ENCODE data around the gene HAGHL.
A peak's percentile ranks its signal among the peaks of the same experiment; 100 is the strongest.

The HAGHL gene

DNA sequence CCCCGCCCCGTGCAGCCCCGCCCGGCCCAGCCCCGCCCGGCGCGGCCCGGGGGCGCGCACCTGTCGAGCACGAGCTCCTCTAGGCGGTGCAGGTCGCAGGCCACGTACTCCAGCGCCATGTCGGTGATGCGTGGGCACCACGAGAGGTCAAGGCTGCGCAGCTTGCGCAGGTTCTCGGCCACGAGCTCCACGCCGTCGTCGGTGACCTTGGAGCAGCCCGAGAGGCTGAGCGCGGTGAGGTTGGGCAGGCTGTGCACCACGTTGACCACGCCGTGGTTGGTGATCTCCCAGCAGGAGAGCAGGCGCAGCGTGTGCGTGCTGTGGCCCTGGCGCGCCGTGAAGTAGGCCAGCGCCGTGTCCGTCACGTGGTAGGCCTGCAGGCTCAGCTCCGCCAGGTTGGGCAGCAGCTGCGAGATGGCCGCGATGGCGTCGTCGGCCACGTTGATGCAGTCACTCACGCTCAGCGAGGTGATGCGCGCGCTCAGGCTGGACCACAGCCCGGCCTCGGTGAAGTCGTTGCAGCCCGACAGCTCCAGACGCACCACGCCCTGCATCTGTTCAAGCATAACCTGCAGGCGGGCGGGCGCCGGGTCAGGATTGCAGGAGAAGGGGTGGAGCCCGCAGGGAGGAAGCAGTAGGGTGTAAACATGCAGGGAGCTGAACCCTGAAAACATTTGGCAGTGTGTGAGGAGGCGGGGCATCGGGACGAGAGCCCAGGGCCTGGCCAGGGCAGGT lies 31.4 kb upstream of the HAGHL start:
- H3K4me1 Mint-ChIP-seq (ENCODE audit: low read depth), result peaks cover 3% of the 10 kb centered on the region
- peak overlapping the region; percentile 83 for H3K27ac Mint-ChIP-seq
- peaks cover 8% of the 10 kb centered on the region for H3K27me3 Mint-ChIP-seq (ENCODE audit: low read depth)
- H3K4me3 Mint-ChIP-seq, result peak overlapping the region; percentile 79
- peak; percentile 75 for DNase-seq (ENCODE audit: low spot score)
- H3K36me3 Mint-ChIP-seq (ENCODE audit: low read depth), result peaks cover 1% of the 10 kb centered on the region
- no peaks in the 10 kb centered on the region for H3K9me3 Mint-ChIP-seq

DNA sequence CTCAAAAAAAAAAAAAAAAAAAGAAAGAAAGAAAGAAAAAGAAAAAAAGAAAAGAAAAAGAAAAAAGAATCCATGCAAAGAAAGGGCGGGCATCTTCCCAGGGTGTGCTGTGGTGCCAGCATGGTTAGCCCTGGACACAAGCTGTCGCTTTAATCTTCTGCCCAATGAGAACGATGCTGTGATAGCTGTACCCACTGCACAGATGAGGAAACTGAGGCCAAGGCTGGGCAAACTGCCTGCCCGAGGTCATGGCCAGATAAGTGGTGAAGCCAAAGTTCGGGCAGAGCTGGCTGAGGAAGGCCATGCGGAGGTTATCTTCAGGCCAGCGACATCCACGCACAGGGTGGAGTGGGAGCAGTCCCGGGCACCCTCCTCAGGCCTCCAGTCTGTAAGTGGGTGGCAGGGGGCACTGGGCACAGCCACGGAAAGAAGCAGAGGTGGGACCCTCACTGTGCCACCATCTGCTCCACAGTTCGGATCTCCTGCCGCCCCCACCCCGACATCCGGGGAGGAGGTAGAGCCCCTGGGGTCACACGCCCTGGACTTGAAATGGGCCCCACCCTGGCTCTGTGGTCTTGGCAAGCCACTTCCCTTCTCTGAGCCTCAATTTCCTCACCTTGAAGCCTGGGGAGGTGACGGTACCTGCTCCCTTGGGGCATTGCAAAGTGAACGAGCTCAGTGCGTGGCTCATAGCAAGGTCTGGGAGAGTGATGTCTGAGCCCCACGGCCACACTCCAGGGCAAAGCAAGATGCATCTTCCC lies 27.8 kb upstream of the HAGHL start:
- Mint-ChIP-seq H3K4me3 (no peak overlapping the region), H3K4me1 (ENCODE audit: low read depth) (peaks cover 3% of the 10 kb centered on the region), H3K9me3 (no peaks in the 10 kb centered on the region), H3K27ac (no peak overlapping the region), H3K27me3 (ENCODE audit: low read depth) (peaks cover 22% of the 10 kb centered on the region), H3K36me3 (ENCODE audit: low read depth) (no peaks in the 10 kb centered on the region)
- no peak for DNase-seq (ENCODE audit: low spot score)

DNA sequence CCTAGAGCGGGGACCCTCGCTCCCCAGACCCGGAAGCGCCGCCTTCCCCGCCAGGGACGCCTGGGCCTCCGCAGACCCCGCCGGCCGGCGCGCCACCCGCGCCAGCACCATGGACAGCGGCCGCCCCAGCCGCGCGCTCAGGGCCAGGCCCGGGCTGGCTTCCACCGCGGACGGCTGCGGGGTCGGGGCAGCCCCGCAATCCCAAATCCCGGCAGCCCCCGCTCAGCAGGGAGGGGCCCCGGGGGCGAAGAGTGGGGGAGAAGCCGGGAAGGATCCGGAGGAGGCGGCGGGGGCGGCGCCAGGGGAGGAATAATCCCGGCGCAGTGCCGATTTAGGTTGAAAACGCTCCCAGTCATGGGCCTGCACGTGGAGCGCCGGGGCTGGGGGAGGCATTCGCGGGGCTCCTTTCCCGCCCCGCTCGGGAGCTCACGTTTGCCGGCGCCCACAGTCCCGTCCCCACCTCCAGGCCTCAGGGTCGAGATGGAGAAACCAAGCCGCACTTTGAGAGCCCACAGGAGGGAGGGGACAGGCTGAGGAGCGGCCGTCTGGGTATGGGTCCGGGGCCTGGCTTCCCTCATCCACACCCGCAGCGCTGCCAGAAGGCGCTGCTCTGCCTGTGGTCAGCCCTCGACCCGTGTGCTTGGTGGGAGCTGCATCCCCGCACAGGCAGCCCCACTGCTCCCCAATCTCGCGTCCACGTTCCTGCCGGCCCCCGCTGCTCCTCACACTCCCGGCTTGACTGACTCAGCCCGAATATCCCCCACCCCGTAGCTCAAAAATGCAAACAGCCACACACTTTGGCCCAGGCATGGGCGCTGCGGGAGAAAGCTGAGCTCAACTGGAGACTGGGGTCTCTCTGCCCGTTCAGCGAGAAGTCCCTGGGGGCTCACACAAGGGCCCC lies 26.0 kb upstream of the HAGHL start:
- H3K4me1 Mint-ChIP-seq (ENCODE audit: low read depth), result no peaks in the 10 kb centered on the region
- H3K36me3 Mint-ChIP-seq (ENCODE audit: low read depth), result no peaks in the 10 kb centered on the region
- no peaks in the 10 kb centered on the region for H3K9me3 Mint-ChIP-seq
- peaks cover 25% of the 10 kb centered on the region for H3K27me3 Mint-ChIP-seq (ENCODE audit: low read depth)
- no peak overlapping the region for H3K27ac Mint-ChIP-seq
- no peak overlapping the region for H3K4me3 Mint-ChIP-seq
- peak; percentile 38 for DNase-seq (ENCODE audit: low spot score)

DNA sequence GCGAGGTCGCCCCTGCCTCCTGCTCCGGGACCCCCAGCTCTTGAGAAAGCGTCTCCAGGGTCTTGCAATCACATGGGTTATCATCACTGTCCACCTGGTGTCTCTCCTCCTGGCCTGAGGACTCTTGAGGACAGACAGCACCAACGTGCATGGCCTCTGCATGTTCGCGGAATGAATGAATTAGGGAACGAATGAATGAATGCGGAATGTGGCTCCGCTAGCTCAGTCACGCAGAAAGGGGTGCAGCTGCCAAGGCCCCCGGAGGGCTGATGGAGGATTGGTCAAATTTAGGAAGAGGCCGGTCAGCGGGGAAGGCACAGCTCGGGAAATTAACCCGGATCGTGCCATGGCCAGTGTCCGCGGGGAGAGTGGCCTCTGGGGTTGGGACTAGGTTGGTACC lies 24.6 kb upstream of the HAGHL start:
- H3K36me3 Mint-ChIP-seq (ENCODE audit: low read depth), result no peaks in the 10 kb centered on the region
- no peak for DNase-seq (ENCODE audit: low spot score)
- H3K4me3 Mint-ChIP-seq, result no peak overlapping the region
- no peaks in the 10 kb centered on the region for H3K9me3 Mint-ChIP-seq
- H3K27me3 Mint-ChIP-seq (ENCODE audit: low read depth), result peaks cover 37% of the 10 kb centered on the region
- no peaks in the 10 kb centered on the region for H3K4me1 Mint-ChIP-seq (ENCODE audit: low read depth)
- no peak overlapping the region for H3K27ac Mint-ChIP-seq

DNA sequence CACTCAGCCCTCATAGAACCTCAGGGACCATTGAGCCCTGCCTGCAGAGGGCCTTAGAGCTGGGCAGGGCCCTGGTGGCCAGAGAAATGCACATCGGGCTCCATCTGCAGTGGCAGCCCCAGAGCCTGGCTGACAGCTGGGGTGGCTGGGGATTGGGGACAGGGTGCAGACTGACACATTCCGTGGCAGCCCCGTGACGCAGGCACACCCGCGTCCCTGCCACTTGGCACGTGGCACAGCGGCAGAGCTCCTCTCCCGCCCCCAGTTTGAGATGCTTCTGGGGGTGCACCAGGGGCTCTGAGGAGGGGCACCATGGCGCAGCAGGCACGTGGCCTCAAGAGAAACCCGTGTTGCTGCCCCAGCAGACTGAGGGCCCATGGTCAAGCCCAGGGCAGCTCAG lies 23.5 kb upstream of the HAGHL start:
- Mint-ChIP-seq H3K27ac (no peak overlapping the region), H3K4me3 (no peak overlapping the region), H3K4me1 (ENCODE audit: low read depth) (no peaks in the 10 kb centered on the region), H3K27me3 (ENCODE audit: low read depth) (peaks cover 46% of the 10 kb centered on the region), H3K36me3 (ENCODE audit: low read depth) (no peaks in the 10 kb centered on the region), H3K9me3 (no peaks in the 10 kb centered on the region)
- no peak for DNase-seq (ENCODE audit: low spot score)

DNA sequence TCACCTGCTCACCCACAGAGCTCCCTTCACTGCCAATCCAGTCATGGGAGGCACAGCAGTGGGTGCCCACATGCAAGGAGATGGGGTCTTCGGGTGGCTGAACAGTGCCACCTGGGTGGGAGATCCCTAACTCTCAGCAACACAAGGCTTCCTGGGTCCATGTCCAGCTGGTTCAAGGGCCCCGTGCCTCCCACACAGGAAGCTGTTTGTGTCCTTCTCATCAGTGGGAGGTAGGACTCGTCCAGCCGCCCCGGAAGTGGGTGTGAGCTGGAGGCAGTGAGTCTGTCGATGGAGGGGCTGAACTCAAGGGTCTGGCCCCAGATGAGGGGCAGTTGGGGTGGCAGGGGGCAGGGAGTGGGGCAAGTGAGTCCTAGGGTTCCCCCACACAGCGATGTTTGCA lies 22.9 kb upstream of the HAGHL start:
- no peak for DNase-seq (ENCODE audit: low spot score)
- H3K27ac Mint-ChIP-seq, result no peak overlapping the region
- H3K4me3 Mint-ChIP-seq, result no peak overlapping the region
- H3K4me1 Mint-ChIP-seq (ENCODE audit: low read depth), result no peaks in the 10 kb centered on the region
- H3K36me3 Mint-ChIP-seq (ENCODE audit: low read depth), result no peaks in the 10 kb centered on the region
- peaks cover 52% of the 10 kb centered on the region for H3K27me3 Mint-ChIP-seq (ENCODE audit: low read depth)
- H3K9me3 Mint-ChIP-seq, result no peaks in the 10 kb centered on the region

DNA sequence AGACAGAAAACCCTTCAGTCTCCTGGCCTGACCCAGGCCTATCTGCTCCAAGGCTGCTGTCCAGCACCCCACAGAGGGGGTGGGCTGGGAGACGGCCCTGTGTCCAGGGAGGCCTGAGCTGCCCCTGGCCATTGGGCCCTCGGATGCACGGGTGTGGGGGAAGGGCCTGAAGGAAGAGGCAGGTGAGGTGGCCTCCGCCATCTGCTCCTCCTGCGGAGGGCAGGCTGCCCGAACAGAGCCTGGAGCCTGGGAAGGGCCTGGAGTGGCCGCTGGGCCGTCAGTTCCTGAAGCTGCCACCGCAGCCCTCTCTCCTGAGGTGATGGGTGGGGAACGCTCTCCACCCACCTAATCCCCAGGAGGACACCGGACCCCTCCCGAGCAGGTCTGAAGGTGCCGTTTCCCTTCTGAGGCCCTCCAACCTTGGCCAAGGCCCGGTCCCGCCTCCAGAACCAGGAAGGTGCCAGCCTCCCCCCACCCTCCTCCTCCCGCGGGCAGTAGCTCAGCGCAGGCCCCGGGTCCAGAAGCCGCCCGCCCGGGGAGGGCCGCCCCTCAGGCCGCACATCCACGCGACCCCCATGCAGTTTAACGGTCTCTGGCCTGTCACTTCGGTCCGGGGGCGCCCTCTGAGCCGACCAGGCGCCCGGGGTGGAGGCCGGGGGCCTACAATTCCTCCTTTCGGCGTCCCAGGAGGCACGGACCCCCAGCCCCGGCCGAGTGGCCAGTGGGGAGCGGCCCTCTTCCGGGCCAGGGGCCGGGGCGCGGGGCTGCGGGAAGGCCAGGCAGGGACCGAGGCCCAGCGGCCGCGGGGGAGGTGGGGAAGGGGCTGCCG lies 22.1 kb upstream of the HAGHL start:
- Mint-ChIP-seq H3K36me3 (ENCODE audit: low read depth) (no peaks in the 10 kb centered on the region), H3K27me3 (ENCODE audit: low read depth) (peaks cover 58% of the 10 kb centered on the region), H3K27ac (no peak overlapping the region), H3K4me3 (peak overlapping the region; percentile 24), H3K9me3 (no peaks in the 10 kb centered on the region), H3K4me1 (ENCODE audit: low read depth) (no peaks in the 10 kb centered on the region)
- no peak for DNase-seq (ENCODE audit: low spot score)

DNA sequence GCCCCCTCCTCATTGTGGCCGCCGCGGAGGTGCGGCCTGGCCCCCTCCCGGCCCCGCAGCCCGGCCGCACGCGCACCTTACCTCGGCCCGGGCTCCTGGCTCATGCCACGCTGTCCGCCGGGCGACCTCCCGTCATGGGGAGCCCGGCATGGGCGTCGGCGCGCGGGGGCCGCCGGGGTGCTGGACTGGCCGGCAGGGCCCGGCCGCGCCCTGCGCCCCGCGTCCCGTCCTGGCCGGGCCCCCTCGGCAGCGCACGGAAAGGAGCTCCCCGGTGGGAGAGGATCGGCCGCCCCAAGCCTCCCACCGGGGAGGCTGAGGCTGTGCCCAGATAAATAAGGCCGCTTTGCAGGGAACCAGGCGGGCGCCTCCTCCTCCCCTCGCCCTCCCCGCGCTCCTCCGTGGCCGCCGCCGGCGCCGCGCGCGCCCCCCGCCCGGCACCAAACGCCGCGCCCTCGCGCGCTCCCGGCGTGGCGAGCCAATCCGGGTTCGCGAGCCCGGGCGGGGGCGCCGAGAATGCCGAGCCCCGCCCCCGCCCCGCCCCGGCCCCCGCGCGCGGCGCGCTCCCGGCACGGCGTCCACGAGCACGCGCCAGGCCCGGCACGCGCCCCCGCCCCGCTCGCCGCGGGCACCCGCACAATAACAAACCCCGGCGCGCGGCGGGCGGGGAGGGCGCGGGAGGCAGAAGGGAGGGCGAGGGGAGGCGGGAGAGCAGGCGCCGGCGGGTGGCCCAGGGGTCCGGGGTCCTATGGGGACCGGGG lies 21.3 kb upstream of the HAGHL start, which contains the start of gene FBXL16:
FBXL16 (minus strand) TSS at position 371 of the 758 bp plus-strand sequence. CDS start 8,396 bp downstream, outside the sequence.
- Mint-ChIP-seq H3K9me3 (no peaks in the 10 kb centered on the region), H3K4me1 (ENCODE audit: low read depth) (no peaks in the 10 kb centered on the region), H3K27me3 (ENCODE audit: low read depth) (peaks cover 58% of the 10 kb centered on the region), H3K4me3 (no peak within 1 kb of the TSS), H3K27ac (no peak within 1 kb of the TSS), H3K36me3 (ENCODE audit: low read depth) (no peaks in the 10 kb centered on the region)
- no peak for DNase-seq (ENCODE audit: low spot score)

DNA sequence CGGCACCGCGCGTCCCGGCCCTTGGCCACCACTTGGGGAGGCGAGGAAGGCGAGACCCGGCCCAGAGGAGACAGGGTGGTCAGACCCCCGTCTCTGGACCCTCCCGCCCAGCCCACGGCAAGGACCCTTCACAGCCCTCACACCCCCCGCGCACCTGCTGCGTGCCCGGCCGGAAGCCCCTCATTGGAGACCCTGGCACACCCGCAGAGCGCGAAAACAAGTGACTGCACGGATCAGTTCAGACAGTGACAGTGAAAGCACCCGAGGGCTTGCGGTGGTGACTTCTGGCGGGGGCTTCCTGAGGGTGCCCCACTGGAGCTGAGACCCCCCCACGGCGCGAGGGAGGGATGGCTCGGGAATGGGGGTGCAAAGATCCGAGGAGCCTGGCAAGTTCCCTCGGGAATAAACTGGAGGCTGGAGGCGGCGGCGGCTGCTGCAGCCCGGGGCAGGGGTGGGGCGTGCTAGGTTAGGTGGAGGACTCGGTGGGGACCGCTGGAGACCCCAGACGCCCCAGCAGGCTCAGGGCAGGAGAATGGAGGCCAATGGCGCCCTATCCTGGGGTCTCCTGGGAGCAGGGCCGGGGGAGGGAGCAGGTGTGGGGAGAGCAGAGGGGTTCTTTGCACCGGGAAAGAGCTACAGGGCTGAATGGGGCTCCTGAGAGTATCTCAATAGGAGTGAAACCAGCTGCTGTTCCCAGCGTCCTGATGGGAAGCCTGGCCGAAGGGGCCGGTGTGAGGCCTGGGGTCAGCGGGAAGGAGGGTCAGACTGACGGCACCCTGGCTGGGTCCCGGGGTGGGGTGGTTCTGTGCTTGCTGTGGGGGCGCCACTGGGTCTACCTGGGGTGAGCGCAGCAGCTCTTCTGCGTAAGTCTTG lies 20.5 kb upstream of the HAGHL start:
- H3K27me3 Mint-ChIP-seq (ENCODE audit: low read depth), result peaks cover 56% of the 10 kb centered on the region
- H3K27ac Mint-ChIP-seq, result no peak overlapping the region
- no peaks in the 10 kb centered on the region for H3K36me3 Mint-ChIP-seq (ENCODE audit: low read depth)
- H3K9me3 Mint-ChIP-seq, result no peaks in the 10 kb centered on the region
- no peaks in the 10 kb centered on the region for H3K4me1 Mint-ChIP-seq (ENCODE audit: low read depth)
- no peak overlapping the region for H3K4me3 Mint-ChIP-seq
- no peak for DNase-seq (ENCODE audit: low spot score)

DNA sequence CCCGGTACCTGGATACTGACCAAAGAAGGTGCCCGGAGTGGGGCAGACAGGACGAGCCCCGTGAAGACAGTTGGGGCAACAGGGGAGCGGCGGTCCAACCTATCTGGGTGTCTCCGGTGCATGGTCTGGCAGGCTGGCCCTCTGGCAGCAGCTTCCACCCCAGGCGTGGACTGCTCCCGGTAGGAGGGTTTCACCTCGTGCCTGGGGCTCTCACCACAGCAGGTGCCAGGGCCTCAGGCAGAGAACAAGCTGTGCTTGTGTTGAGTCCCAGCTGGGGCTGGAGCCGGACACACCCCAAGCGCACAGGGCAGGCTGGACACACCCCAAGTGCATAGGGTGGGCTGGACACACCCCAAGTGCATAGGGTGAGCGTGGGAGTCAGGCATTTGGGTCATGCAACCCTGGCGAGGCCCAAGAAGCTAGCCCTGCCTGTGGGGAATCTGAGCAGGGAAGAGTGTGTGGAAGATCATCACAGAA lies 19.8 kb upstream of the HAGHL start:
- no peak overlapping the region for H3K27ac Mint-ChIP-seq
- no peaks in the 10 kb centered on the region for H3K36me3 Mint-ChIP-seq (ENCODE audit: low read depth)
- H3K27me3 Mint-ChIP-seq (ENCODE audit: low read depth), result peaks cover 52% of the 10 kb centered on the region
- no peaks in the 10 kb centered on the region for H3K4me1 Mint-ChIP-seq (ENCODE audit: low read depth)
- no peak for DNase-seq (ENCODE audit: low spot score)
- H3K4me3 Mint-ChIP-seq, result no peak overlapping the region
- H3K9me3 Mint-ChIP-seq, result no peaks in the 10 kb centered on the region

DNA sequence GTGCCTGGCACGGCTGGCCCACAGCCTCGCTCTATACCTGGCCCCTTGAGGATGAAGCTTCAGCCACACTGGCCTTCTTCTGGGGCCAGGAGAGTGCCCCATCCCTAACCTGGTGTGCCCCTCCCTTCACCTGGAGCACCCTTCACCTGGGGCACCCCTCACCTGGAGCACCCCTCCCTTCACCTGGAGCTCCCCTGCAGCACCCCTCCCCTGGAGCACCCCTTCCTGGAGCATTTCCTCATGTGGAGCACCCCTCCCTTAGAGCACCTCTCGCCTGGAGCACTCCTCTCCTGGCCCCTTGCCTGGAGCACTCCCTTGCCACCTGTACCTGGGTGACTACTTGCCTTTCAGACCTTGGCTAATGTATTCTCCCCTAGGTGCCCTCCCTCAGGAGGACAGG lies 18.9 kb upstream of the HAGHL start:
- no peaks in the 10 kb centered on the region for H3K36me3 Mint-ChIP-seq (ENCODE audit: low read depth)
- no peaks in the 10 kb centered on the region for H3K4me1 Mint-ChIP-seq (ENCODE audit: low read depth)
- no peak for DNase-seq (ENCODE audit: low spot score)
- H3K9me3 Mint-ChIP-seq, result no peaks in the 10 kb centered on the region
- H3K27ac Mint-ChIP-seq, result peak overlapping the region; percentile 45
- H3K27me3 Mint-ChIP-seq (ENCODE audit: low read depth), result peaks cover 48% of the 10 kb centered on the region
- H3K4me3 Mint-ChIP-seq, result no peak overlapping the region

DNA sequence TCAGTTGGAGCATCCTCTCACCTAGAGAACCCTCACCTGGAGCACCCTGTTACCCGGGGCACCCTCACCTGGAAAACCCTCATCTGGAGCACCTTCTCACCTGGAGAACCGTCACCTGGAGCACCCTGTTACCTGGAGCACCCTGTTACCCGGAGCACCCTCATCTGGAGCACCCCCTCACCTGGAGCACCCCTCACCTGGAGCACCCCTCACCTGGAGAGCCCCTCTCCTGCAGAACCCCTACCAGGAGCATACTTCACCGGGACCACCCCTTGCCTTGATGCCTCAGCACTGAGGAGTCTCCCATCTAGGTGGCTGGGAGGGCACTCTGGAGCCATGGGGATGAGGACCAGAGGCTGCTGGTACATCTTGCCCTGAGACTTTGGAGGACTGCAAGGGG lies 17.9 kb upstream of the HAGHL start:
- DNase-seq (ENCODE audit: low spot score), result no peak
- Mint-ChIP-seq H3K9me3 (no peaks in the 10 kb centered on the region), H3K27ac (no peak overlapping the region), H3K36me3 (ENCODE audit: low read depth) (no peaks in the 10 kb centered on the region), H3K4me1 (ENCODE audit: low read depth) (no peaks in the 10 kb centered on the region), H3K4me3 (no peak overlapping the region), H3K27me3 (ENCODE audit: low read depth) (peaks cover 45% of the 10 kb centered on the region)

Data from T-helper 2 cell treated with Interferon-gamma antibody and Interleukin-4, amounts not matched to agents 5 μg/mL and 100 μg/mL, for 36 hours (primary cell).